GM18517 (cell line): ENCODE measurements around the gene MARCHF5.
"Not testable (repeated sequence)": the region's sequence is repeated elsewhere in the genome, so short reads cannot be mapped to it uniquely, and the experiment has no call there.

Experiments used
- ATAC-seq: cut with Tn5 transposase; IDR thresholded peaks from one replicate; pipeline ENCODE4 v1.9.1; 2021; ENCODE audit warnings: mild to moderate bottlenecking, moderate library complexity; ENCODE audit not compliant: unreplicated experiment

MARCHF5 gene

DNA sequence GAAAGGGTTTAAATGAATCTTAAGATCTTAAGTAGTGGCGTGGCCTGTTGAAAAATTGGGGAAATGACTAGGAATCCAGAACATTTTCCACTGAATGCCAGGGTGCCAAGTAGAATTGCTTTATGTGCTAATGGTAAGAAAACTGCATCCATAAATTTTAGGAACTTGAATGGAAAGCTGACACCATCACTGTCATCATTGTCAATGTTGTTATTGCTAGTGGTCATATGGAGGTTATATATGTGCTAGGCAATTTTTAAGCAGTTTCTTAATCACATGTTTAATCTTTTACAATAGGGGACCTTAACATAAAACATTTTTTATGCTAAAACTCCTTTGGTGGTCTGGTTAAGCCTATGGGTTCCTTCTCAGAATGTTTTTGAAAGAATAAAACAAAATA, 13.1 kb downstream of the MARCHF5 start:
- no peak for ATAC-seq

DNA sequence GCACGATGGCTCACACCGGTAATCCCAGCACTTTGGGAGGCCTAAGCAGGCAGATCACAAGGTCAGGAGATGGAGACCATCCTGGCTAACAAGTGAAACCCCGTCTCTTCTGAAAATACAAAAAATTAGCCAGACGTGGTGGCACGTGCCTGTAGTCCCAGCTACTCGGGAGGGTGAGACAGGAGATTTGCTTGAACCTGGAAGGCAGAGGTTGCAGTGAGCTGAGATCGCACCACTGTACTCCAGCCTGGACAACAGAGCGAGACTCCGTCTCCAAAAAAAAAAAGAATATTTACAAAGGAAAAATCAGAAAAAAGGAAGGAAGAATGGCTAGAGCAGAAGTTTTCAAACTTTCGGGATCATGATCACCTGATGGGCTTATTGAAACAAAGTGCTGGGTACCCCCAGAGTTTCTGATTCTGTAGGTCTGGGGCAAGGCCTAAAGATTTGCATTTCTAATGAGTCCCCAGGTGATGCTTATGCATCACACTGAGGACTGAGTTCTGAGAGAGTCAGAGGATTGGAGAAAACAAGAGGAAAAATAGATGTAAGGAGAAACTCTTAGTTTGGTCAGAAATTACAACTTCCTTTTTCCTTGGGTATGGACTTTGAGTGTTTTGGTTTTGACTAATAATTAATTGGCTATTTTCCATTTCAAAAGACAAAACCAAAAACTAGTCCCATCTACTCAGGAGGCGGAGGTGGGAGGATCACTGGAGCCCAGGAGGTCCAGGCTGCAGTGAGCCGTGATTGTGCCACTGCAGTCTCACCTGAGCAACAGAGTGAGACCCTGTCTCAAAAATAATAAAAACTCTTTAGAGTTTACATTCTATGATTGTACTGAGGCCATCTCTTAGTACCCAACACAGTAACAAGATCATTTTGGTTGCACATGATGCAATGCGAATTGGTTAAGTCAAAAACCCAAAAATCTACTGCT, 14.4 kb downstream of the MARCHF5 start:
- ATAC-seq, result no peak

DNA sequence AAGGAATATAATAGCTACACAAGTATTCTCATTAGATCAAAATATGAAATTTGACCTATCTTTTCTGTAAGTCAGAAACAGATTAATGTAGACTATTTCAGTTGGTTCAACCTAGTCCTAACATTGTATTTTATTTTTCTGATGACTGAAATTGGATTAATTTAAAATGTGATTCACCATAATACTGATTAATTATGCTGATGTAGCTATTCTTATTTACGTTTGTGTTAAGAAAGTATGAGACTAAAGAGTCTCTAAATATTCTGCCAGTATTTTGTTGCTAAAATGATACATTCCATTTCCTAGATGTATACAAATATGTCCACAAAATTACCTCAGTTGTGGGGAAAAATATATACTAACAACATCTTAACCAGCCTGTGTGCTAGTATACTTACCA, 18.3 kb downstream of the MARCHF5 start:
- no peak for ATAC-seq

DNA sequence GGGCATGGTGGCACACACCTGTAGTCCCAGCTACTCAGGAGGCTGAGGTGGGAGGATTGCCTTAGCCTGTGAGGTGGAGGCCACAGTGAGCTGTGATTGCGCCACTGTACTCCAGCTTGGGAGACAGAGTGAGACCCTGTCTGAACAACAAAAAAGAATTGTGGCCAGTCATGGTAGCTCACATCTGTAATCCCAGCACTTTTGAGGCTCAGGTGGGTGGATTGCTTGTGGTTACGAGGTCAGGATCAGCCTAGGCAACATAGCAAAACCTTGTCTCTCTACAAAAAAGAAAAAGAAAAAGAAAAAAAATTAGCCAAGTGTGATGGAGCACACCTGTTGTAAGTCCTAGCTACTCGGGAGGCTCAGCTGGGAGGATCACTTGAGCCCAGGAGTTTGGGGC, 22.8 kb downstream of the MARCHF5 start:
- no peak for ATAC-seq

DNA sequence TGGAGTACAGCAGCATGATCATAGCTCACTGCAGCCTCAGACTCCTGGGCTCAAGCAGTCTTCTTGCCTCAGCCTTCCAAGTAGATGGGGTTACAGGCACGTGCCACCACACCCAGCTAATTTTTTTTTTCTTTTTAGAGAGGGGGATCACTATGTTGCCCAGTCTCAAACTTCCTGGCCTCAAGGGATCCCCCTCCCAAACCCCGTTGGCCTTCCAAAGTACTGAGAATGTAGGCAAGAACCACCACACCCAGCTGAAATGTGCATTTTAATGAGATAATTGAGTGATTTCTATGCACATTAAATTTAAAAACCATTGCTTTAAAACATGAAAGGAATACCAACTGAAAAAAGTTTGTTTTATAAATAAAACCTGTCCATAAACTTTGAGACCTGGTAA, 25.6 kb downstream of the MARCHF5 start:
- ATAC-seq, result no peak

DNA sequence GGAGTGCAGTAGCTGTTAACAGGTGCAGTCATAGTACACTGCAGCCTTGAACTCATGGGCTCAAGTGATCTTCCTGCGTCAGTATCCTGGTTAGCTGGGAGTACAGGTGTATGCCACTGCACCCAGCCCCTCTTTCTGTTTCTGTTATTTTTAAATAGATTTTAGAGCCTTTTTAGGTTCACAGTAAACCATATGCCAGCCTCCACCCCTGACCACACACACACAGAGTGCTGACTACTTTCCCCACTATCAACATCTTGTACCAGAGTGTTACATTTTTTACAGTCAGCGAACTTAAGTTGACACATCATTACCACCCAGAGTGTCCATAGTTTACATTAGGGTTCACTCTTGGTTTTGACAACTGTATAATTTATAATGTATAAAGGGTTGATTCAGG, 32.1 kb downstream of the MARCHF5 start:
- ATAC-seq, result no peak

DNA sequence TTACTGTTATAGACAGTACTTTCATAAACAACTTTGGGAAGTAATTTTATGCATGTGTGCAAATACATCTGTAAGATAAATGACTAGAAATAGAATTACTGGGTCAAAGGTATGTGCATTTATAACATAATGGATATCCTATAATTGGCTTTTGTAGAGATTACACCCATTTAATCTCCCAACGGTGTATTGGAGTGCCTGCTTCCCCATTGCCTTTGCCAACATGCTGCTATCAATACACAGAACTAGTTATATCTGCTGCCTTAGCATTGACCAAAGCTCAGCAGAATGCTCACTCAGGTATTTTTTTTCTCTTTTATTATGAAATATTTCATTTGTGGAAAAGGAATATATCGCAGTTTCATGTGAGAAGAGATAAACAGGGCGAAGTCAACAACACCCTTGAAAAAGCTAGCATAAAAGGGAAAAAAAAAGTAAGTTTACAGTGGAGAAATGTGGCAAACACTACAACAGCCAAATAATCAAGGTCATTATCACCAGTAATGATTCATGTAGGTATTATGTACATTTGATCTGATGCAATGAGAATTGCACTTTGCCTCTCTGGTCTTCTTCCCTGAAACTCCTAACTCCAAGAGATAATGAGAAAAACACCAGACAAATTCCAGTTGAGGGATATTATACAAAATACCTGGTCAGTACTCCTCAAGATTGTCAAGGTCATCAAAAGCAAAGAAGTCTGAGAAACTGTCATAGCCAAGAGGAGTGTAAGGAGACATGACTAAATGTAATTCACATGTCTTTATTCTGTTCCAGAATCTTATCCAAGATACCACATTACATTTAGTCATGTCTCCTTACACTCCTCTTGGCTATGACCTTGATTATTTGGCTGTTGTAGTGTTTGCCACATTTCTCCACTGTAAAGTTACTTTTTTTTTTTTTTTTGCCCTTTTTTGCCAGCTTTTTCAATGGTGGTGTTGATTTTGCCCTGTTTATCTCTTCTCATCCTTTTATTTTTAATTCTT, 36.8 kb downstream of the MARCHF5 start:
- no peak for ATAC-seq

DNA sequence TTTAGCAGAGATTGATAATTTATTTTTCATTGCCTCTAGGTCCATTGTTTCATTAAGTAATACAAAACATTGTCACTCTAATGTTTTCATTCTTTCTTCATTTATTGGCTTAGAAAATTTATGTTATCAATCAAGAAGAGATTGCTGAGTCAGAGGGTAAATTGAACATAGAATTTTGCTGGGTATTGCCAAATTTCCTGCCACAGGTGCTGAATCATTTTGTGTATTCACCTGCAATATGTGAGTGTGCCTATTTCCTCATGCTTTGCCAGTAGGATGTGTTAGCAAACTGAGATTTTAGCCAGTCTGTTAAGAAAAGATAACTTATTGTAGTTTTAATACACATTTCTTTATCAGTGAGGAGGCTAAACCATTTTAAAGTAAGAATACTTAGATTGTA, 38.0 kb downstream of the MARCHF5 start:
- ATAC-seq, result no peak

DNA sequence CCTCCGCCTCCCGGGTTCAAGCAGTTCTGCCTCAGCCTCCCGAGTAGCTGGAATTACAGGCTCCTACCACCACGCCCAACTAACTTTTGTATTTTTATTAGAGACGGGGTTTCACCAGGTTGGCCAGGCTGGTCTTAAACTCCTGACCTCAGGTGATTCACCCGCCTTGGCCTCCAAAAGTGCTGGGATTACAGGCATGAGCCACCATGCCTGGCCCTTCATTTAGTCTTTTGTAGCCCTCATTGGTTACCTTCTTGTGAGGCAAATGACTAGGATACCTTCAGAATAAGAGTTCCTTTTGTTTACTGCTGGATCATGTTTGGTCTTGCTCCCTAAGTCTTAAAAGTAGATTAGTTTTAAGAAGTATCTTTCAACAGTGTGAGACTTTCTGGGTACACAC, 39.0 kb downstream of the MARCHF5 start:
- ATAC-seq, result not testable (repeated sequence)

DNA sequence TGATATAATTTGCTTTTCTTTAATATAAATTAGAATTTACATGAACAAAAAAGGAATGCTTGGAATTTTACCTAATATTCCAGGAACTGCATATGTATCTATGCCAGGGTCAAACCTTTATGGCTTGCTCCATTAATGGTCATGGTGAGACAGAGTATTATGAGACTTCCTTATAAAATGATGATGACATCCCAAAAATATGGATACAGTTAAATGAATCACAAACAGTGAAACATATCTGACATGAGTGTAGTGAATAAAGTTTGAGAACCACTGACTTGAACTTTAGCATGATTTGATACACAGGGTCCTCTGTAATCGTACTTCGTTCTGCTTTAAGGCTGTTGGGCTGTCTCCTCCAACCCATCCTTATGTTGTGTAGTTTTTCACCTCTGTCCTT, 51.8 kb downstream of the MARCHF5 start:
- ATAC-seq, result no peak

DNA sequence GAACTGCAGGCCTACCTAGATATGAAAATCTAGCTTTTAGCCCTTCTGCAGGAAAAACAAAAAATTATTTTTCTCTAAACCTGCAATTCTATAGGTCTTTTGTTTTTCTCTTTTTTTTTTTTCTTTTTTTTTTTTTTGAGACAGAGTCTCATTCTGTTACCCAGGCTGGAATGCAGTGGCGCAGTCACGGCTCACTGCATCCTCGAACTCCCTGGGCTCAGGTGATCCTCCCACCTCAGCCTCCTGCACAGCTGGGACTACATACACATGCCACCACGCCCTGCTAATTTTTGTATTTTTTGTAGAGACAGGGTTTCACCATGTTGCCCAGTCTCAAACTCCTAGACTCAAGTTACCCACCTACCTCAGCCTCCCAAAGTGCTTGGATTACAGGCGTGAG, 54.6 kb downstream of the MARCHF5 start:
- not testable (repeated sequence) for ATAC-seq

DNA sequence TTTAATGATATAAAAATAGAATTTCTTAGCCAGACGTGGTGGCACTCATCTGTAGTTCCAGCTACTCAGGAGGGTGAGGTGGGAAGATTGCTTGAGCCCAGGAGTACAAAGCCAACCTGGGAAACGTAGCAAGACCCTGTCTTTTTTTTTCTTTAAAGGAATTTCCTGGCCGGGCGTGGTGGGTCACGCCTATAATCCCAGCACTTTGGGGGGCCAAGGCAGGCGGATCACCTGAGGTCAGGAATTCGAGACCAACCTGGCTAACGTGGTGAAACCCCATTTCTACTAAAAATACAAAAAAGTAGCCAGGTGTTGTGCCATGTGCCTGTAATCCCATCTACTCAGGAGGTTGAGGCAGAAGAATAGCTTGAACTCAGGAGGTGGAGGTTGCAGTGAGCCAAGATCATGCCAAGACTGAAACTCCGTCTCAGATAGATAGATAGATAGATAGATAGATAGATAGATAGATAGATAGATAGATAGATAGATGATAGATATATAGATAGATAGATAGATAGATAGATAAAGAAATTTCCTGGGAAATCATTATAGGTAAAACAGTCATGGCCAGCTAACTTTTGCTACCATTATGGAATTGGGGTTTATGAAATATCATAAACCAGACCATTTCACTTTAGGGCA, 56.2 kb downstream of the MARCHF5 start:
- ATAC-seq, result not testable (repeated sequence)

DNA sequence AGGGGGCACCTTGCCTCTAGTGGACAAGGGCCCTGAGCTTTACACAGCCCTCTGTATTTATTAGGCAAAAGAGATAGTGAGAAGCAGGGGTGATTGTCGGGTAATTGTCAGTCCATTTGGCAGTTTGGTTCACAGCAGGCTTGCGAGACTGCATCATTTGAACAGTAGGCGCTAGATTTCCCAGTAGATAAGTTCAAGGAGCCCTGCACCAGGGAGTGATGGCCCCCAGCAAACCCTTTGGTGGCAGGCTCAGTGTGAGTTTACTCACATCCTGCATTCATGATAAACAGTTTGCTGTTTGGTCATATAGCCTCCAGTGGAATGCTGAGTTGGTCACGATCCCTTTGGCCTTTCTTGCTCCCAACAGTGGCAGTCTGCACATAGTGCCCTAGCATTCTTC, 59.4 kb downstream of the MARCHF5 start:
- ATAC-seq, result no peak

DNA sequence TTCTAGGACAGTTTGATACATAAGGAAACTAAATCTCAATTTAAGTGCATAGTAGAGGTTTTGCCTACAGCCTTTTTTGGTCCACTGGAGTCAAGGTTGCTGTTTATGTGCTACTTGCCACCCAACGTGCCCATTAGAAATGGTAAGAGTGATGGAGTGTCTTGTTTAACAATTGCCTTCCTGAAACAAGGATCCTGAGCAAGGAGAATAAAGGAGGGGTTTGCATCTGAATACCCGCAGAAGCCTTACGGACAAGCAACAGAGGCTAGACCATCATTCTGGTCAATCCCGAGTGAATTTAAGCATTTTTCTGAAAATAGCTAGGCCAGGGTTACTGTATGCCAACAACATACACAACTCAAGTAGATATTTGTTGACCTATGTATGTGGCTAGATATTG, 63.6 kb downstream of the MARCHF5 start:
- no peak for ATAC-seq

DNA sequence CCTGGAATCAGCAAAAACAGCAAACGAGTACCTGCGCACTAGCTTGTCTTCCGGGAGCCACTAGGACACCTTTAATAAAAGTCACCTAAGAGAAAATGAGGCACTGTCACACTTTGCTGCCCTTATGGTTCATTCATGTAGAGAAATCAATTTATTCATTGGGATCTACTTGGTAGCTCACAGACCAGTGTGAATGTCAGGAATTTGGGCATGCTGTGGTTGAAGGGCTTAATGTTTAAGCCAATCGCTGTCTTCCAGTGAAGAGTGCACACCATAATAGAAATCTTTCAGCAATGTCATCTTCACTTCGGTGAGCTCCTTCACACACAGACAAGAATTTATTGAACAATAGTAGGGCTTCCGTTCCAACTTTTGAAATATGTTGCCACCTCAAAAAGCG, 65.1 kb downstream of the MARCHF5 start:
- no peak for ATAC-seq

DNA sequence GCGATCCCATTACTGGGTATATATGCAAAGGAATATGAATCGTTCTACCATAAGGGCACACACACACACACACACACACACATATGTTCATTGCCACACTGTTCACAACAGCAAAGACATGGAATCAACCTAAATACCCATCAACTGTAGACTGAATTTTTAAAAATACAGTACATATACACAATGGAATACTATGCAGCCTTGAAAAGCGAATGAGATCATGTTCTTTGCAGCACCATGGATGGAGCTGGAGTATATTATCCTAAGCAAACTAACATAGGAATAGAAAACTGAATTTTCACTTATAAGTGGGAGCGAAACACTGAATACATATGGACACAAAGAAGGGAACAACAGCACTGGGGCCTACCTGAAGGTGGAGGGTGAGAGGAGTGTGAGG, 72.5 kb downstream of the MARCHF5 start:
- ATAC-seq, result no peak

DNA sequence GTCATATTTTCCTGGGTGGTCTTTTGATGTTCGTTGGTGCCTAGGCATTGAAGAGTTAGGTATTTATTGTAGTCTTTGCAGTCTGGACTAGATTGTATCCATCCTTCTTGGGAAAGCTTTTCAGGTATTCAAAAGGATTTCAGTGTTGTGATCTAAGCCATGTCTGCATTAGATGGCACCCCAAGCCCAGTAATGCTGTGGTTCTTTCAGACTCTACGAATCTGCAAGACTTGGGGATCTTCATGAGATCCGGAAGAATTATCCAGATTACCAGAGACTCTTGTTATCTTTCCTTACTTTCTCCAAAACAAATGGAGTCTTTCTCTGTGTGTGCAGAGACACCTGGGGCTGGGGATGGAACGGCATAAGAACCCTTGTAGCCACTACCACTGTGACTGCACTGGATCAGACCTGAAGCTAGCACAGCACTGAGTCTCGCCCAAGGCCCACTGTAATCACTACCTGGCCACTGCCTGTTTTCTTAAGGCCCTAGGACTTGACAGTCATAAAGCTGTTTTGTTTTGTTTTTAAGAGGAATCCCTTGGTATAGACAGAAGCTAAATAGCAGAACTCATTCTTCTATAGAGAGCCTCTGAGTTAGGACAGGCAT, 75.5 kb downstream of the MARCHF5 start:
- ATAC-seq, result no peak

DNA sequence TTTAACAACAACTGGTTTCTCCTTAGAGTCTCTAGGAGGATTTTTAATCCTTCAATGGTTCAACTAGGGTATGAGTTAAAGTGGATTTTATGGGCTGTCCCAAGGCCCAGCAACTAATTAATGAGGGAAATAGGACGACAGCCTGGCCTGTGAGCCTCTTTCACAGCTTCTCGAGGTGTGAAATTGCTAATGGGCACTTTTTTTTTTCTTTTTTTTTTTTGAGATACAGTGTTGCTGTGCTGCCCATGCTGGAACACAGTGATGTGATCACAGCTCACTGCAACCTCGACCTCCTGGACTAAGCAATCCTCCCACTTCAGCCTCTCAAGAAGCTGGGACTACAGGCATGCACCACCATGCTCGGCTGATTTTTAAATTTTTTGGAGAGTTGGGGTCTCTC, 87.0 kb downstream of the MARCHF5 start:
- ATAC-seq, result no peak

DNA sequence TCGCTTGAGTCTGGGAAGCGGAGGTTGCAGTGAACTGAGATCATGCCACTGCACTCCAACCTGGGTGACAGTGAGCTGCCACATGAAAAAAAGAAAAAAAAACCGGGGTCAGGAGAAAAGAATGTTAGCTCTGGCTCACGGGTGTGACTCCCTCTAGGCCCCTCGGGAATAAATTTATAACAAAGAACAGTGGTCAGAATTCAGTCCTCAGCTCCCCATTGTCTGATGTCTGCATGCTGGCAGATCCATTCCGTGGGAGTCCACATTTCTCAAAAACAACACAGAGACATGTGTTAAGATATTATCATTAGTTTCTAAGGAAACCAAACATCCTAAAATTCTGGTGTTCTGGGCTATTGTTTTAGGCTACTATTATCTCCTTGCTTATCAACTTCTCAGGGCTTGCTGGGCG, 90.6 kb downstream of the MARCHF5 start:
- no peak for ATAC-seq

DNA sequence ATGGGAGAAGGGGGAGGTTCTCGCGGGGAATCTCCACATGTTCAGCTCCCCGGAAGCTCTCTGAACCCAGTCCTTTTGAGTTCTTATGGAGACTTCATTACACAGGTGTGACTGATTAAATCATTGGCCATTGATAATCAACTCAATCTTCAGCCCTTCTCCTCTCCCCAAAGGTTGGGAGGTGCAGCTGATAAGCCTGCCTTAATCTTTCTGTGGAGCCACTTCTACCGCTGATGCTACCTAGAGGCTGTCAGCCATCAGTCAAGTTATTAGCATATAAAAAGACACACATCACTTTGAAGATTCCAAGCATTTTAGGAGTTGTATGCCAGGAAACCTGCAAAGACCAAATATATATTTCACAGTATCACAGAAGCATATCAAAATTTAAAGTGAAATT, 91.7 kb downstream of the MARCHF5 start:
- no peak for ATAC-seq

DNA sequence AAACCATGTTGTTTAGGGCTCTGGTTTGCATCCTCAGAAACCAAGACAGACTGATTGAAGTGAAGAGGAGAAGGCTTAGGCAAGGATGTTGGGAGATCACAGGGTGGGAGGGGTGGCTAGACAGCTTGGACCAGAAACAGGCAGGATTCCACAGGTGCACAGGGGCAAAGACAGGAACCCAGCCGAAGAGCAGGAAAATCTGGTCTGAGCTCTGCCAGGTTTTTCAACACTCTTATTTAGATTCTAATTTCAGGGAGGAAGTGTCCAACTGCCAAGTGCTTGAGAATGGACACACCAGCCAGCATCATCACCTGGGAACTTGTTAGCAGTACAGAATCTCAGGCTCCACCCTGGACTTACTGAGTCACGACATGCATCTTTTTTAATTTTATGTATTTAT, 93.8 kb downstream of the MARCHF5 start:
- ATAC-seq, result no peak
